GM21529 (cell line): ENCODE data around the gene PIP.
"Not testable (repeated sequence)": the region's sequence is repeated elsewhere in the genome, so short reads cannot be mapped to it uniquely, and the experiment has no call there.

Source experiments
- ATAC-seq: cut with Tn5 transposase; IDR thresholded peaks from one replicate; pipeline ENCODE4 v1.9.1; 2021; ENCODE audit not compliant: unreplicated experiment

Gene PIP, protein sequence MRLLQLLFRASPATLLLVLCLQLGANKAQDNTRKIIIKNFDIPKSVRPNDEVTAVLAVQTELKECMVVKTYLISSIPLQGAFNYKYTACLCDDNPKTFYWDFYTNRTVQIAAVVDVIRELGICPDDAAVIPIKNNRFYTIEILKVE

DNA sequence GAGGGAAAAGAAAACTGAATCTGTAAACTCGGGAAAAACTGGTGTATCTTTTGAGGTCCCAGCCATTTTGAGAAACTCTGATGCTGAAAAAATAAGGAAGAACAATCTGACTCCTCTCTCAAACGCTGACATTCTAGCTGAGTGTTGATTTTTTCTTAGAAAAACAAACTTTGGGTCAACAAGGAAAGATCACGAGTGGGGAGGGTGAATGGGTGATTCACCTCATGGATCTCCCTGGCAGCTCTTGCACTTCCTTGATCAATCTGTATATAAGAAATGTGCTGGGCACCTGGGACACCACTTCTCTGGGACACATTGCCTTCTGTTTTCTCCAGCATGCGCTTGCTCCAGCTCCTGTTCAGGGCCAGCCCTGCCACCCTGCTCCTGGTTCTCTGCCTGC lies at the start of gene PIP:
TSS of gene PIP (plus strand) at position 297 of the 400 bp plus-strand sequence. CDS start at position 337, 40 bp downstream.
- ATAC-seq = no peak

DNA sequence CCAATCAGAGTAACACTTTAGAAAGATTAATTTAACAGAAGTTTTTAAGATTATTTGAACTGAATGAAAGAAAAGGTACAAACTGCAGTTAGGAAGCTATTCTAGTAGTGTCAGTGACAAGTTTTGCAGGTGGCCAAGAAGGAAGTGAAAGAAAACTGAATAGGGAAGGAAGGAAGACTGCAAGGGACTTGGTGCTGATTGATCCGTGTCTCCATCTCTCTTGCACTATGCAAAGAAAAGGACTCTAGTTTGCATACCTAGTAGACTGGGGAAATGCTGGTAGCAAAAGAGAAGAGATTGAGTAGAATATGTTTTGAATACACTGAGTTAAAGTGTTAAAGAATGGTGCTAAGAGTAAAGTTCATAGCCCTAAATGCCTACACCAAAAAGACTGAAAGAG lies 46.8 kb upstream of the PIP start:
- no peak for ATAC-seq

DNA sequence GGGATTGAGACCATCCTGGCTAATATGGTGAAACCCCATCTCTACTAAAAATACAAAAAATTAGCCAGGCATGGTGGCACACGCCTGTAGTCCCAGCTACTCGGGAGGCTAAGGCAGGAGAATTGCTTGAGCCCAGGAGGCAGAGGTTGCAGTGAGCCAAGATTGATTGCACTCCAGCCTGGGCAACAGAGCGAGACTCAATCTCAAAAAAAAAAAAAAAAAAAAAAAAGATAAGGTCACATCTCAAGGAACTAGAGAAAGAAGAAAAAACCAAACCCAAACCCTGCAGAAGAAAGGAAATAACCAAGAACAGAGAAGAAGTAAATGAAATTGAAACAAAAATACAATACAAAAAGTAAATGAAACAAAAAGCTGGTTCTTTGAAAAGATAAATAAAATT lies 46.3 kb upstream of the PIP start:
- ATAC-seq = not testable (repeated sequence)

DNA sequence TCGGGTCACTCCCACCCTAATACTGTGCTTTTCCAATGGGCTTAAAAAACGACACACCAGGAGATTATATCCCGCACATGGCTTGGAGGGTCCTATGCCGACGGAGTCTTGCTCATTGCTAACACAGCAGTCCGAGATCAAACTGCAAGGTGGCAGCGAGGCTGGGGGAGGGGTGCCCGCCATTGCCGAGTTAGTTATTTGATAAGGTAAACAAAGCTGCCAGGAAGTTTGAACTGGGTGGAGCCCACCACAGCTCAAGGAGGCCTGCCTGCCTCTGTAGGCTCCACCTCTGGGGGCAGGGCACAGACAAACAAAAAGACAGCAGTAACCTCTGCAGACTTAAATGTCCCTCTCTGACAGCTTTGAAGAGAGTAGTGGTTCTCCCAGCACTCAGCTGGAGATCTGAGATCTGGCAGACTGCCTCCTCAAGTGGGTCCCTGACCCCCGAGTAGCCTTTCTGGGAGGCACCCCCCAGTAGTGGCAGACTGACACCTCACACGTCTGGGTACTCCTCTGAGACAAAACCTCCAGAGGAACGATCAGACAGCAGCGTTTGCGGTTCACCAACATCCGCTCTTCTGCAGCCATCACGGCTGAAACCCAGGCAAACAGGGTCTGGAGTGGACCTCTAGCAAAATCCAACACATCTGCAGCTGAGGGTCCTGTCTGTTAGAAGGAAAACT lies 43.2 kb upstream of the PIP start:
- ATAC-seq = not testable (repeated sequence)

DNA sequence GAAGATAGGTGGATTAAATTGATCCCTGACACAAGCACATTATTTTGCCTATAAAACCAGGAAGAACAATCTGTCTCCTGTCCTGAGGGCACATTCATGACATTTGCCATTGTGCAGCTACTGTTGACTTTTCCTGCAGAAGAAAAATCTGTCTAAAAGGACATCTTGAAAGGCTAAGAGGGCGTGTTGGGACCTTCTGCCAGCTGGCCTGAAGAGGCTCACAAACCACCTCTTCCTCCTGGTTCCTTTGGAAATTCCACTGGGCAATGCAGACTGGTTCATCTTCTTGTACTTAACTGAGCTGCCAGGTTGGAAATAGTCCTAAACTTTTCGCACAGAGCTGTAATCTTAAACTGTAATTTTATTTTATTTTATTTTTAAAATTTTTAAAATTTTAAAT lies 35.7 kb upstream of the PIP start:
- ATAC-seq = no peak

DNA sequence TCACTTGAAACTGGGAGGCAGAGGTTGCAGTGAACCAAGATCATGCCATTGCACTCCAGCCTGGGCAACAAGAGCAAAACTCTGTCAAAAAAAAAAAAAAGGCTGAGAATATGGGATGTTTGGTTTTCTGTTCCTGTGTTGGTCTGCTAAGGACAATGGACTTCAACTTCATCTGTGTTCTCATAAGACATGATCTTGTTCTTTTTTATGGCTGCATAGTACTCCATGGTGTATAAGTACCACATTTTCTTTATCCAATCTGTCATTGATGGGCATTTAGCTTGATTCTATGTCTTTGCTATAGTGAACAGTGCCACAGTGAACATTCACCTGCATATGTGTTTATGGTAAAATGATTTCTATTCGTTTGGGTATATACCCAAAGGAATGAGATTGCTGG lies 32.3 kb upstream of the PIP start:
- ATAC-seq = not testable (repeated sequence)

DNA sequence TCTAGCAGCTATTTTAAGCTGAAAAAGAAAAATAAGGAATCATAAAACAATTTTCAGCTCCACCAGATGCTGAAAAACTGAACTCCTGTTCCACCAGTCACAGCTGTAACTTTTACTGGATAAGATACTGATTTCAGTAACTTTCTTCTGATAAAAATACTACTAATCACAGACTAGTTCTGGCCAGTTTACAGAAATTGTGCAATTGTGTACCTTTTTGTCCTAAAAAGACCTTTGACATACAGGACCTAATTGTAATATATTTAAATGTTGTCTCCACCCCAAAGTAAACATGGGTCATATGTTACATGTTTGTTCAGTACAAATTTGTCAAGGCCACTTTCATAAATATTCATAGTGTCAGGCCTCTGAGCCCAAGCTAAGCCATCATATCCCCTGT lies 27.1 kb upstream of the PIP start:
- no peak for ATAC-seq

DNA sequence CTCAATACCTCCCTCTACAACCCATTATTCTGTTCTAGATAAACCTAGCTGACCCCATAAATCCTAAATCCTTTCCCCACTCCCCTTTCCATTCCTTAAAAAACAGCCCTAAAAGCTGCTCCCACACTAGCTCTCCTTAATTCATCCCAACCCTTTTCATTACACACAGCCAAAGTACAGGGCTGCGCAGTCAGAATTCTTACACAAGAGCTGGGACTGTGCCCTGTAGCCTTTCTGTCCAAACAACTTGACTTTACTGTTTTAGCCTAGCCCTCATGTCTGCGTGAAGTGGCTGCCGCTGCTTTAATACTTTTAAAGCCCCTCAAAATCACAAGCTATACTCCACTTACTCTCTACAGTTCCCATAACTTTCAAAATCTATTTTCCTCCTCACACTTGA lies 23.9 kb upstream of the PIP start:
- ATAC-seq = not testable (repeated sequence)

DNA sequence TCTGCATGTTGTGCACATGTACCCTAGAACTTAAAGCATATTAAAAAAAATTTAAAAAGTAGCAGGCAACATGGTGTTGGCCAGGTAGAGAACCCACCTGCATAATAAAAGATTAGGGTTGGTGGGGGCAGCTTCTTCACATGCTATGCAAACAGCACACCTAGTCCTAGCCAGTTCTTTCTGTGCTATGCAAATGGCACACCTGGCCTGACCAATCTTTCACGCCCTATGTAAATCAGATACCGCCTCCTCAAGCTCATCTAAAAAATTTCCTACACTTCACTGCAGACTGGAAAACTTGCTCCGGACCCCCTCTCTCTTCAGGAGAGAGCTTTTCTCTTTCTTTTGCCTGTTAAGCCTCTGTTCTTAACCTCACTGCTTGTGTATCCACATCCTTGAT lies 14.5 kb upstream of the PIP start:
- ATAC-seq = no peak

DNA sequence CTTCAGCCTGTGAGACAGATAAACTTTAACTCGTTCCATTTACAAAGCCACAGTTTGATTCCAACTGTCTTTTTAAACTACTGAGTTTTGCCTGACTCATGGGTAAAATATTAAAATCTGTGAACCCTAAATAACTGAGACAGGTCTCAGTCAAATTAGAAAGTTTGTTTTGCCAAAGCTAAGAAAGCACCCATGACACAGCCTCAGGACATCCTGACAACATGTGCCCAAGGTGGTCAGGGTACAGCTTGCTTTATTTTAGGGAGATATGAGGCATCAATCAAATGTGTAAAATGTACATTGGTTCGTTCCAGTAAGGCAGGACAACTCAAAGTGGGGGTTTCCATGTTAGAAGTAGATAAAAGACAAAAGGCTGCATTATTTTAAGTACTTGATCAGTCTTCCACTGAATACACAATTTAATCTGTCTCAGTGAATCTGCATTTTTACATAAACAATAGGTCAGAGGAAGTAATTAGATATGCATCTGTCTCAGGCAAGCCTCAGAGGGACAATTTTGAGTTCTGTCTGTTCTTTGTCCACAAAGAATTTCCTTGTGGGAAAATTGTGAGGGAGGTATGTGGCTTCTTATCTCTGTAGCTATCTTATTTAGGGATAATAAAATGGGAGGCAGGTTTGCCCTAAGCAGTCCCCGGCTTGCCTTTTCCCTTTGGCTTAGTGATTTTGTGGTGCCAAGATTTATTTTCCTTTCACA lies 11.0 kb upstream of the PIP start:
- ATAC-seq = no peak

DNA sequence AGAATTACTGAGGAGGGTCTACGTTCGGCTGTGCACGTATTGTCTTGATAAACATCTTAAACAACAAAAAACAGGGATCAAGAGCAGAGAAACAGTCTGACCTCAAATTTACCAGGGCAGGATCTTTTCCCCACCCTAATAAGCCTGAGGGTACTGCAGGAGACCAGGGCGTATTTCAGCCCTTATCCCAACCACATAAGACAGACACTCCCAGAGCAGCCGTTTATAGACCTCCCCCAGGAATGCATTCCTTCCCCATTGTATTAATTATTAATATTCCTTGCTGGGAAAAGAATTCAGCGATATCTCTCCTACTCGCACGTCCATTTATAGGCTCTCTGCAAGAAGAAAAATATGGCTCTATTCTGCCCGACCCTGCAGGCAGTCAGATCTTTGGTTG lies 8.6 kb upstream of the PIP start:
- ATAC-seq = not testable (repeated sequence)

DNA sequence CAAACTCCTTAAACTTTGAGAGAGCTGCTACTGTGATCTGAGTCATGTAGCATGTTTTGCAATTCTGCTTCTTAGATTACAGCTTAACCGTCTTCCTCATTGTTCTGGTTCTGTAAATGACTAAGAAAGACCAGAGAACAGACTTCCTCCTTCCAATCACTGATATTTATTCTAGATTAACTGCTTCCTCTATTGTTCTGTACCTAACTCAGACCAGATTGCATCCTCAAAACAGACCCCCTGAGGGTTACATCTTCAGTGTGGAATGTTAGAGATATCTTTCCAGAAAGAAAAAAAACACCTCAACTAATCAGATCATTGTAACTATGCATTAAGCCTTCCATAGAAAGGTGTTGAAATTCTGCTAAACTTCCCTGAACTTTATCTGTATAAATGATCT lies 5.7 kb upstream of the PIP start:
- no peak for ATAC-seq

DNA sequence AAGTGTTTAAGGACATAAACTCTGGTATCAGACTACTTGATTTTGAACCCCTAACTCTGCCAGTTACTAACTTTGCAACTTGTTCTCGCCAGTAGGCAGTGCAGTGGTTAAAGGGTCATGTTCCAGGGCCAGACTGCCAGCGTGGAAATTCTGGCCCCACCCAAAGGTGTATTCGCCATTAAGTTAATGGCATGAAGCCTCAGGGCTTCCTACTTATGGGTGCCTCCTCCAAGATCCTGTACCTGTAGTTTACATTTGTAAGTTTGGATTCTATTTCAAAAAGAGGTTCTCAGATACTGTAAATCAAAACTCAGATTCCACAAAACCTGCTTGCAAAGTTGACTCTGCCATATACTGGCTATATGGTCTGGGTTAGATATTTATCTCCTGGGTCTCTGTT lies 2.8 kb upstream of the PIP start:
- ATAC-seq = no peak

DNA sequence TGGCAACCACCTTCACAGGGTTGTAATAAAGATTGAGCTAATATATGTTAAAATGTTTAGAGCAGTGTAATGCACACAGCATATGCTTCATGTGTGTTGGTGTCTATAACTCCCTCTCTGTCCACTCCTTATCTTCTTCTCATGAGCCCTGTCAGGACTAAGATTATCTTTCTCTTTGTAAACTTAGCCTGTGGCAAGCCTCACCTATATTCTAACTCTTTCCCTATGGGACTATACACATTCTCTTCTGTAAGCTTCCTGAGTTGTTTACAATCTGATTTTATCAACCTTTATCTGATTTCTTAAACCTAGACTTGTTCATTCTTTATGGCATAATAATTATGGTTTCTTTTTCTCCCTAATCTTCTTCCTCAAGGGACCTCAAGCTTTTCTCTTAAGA lies 2.4 kb upstream of the PIP start:
- ATAC-seq = no peak

DNA sequence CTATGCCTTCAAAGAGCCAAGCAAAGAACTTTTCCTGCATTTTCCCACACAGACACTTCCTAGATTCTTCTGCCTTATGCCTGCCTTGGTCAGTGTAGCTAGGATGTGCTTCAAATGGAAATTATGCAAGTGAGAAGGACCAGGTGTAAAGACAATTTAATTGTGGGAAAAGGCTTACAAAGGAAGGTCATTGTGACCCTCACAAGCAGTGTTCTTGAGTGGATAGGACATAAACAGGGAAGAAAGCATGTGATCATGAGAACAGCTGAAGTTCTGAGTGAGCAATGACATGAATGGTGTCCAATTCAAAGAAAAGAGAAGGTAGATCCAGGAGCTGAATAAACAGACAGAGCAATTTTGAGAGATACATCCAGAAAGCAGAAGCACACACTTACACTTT lies 1.3 kb upstream of the PIP start:
- no peak for ATAC-seq

DNA sequence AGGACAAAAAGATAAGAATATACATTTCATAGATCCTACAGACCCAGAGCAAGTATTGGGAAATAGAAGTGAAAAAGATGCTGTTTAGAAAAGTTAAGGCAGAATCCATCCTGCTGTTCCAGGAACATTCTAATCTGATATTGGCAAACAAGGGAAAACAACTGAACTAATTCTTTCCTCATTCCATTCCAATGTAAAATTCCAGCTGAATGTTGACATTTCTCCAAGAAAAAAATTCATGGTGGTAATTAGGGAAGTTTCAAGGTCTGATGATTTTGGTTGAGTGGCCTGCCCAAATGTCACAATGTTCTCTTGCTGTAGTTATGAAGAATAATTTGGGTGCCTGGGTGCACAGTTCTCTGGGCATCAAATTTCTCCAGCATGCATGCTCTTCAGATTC lies 15.2 kb downstream of the PIP start:
- ATAC-seq = no peak

DNA sequence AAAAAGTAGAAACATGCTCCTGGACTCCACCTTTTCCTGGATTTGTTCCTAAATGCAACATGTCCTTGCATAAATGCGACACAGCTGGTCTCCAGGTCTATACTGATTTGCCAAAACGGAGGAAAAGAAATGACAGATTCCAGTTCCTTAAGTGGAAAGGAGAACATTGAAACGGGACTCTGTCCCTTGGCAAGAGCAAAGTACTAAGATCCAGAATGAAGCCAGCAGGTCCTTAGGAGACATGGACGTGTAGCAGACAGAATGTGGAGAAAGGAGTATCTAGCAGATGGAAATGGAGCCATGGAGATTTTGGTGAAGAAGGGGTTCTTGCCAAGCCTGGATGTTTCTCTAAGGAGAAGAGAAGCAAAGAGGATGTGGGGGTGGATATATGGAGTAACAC lies 16.2 kb downstream of the PIP start:
- no peak for ATAC-seq

DNA sequence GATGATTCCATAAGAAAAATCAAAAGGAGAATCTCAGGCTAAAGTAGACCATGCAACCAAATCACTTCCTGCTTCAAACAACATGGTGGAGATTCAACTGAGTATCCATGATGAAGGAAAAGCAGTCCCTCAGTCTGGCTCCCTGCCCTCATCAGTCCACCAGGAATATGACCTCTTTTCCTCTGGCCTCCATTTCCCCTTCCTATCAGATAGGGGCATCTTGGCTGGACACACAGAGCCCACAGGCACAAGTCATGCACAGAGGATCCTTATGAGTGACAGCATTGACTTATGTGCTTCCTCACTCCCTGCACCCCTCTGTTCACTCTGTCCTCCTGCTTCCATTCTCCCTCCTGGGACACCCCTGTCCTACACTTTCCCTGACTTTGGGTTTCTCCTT lies 16.8 kb downstream of the PIP start:
- no peak for ATAC-seq

DNA sequence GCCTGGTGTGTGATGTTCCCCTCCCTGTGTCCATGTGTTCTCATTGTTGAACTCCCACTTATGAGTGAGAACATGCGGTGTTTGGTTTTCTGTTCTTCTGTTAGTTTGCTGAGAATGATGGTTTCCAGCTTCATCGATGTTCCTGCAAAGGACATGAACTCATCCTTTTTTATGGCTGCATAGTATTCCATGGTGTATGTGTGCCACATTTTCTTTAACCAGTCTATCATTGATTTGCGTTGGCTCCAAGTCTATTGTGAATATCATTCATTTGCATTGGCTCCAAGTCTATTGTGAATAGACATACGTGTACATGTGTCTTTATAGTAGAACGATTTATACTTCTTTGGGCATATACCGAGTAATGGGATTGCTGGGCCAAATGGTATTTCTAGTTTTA lies 18.8 kb downstream of the PIP start:
- not testable (repeated sequence) for ATAC-seq

DNA sequence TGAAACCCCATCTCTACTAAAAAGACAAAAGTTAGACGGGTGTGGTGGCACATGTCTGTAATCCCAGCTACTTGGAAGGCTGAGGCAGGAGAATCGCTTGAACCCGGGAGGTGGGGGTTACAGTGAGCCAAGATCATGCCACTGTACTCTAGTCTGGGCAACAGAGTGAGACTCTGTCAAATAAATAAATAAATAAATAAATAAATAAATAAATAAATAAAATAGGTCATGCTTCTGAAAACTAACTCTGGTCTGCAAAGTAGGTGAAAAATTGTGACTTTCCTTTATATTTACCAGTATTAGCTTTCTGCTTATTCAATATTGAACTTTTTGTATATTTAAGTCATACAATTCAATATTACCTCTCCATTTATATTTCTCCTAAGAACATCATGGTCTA lies 26.7 kb downstream of the PIP start:
- ATAC-seq = not testable (repeated sequence)

DNA sequence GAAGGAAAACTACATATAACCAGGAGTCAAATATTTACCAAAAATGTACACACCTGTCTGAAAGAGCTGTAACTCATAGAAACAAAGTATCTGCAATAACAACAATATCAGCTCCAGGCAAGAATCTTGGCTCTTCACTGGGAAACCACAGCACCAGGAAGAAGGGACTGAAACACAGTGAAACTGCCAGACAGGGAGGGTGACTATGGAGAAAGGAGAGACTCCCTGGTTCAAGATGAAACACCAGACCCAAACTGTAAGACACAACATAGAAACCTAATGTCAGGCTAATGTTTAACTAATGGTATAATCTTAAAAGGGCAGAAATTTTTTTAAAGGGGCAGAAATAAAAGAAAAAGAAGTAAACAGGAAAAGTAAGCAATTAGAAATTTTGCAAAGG lies 39.8 kb downstream of the PIP start:
- no peak for ATAC-seq

DNA sequence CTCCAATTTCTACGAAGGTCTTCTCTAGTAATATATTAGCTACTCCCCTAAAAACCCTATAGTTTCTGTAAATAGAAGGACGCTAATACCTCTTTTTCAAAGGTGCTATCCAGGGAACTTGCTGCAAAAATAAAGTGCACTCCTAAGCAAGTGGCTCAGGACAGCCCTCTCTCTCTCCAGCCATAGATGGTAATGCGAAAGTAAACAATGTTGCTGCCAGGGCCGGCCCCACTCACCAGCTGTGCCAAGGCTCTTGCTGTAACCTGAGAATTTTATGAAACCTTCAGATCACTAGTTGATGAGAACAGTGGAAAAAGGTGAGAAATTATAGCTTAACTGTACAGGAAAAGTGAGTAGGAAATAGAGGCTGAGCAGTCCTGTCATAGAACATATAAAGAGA lies 40.5 kb downstream of the PIP start:
- no peak for ATAC-seq

DNA sequence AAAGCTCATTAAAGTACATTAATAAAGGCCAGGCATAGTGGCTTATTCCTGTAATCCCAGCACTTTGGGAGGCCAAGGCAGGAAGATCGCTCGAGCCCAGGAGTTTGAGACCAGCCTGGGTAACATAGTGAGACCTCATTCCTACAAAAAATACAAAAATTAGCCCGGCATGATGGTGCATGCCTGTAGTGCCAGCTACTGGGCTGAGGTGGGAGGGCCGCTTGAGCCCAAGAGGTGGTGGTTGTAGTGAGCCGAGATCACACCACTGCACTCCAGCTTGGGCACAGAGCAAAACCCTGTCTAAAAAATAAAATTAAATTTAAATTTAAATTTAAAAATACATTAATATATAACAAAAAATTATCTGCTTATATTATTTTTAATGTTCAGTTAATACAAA lies 44.3 kb downstream of the PIP start:
- ATAC-seq = no peak
